Erythroblast (primary cell): Measurements from ENCODE around the gene DIMT1.

ENCODE experiments used
- GATA1 ChIP-seq: IDR thresholded peaks from 2 replicates; pipeline ENCODE4 v1.6.1; 2011; ENCODE audit warnings: low read depth, mild to moderate bottlenecking, control low read depth, low read length, moderate library complexity
- POLR2A ChIP-seq: IDR thresholded peaks from 2 replicates; pipeline ENCODE4 v1.6.1; 2011; ENCODE audit warnings: mild to moderate bottlenecking, low read length

GRCh38 chr5:62369039-62369438, 34.7 kb downstream of the DIMT1 start:
- TF ChIP-seq POLR2A (no peak), GATA1 (no peak)
